A549 (cell line): ENCODE data around the gene ENO4. TPM values are rescaled to one million over a fixed set of nuclear protein-coding genes. Genes with fewer than 3 reads are reported as not detected.

Source experiments
- ATAC-seq, 2 experiments: fragments of 200-7000 bp in 1 of 2; fragments of >200 bp in 1 of 2; cut with Nextera tagmentation in 1 of 2; cut with Tn5 transposase in 1 of 2; 3 replicates each; pipeline versions ENCODE4 v1.8.0 to v1.9.1; 2018 to 2020; ENCODE audit warnings: mild to moderate bottlenecking in 1 of 2, moderate library complexity in 1 of 2
- CTCF ChIA-PET: fragments of 300-600 bp; sonication (Branson Sonifier 250); formaldehyde crosslinking; extraction: SDS; loops from one replicate; lab custom pipeline; 2021; ENCODE audit warnings: antibody characterized with exemption, inconsistent platforms; lab: Yijun Ruan, JAX
- POLR2A ChIA-PET: fragments of 350-600 bp; formaldehyde crosslinking; extraction: SDS; loops from one replicate; lab custom pipeline; 2021; ENCODE audit warnings: antibody characterized with exemption, inconsistent platforms; lab: Yijun Ruan, JAX
- DNase-seq, 2 experiments: peaks; one replicate each; pipeline versions ENCODE4 v3.0.0 to v3.0.0-alpha.2; 2011 to 2016; ENCODE audit warnings: low read depth in 1 of 2, low spot score in 1 of 2
- FAIRE-seq: peaks from 2 replicates; lab custom pipeline; 2011; peaks lifted over from hg19 to GRCh38; lab: Jason Lieb, UNC
- H3K27ac ChIP-seq, 2 experiments: fragments of >200 bp; sonication (Bioruptor Twin); formaldehyde crosslinking; 3 replicates each; pipeline ENCODE4 v1.5.1; 2016 to 2017
- H3K4me1 ChIP-seq: fragments of >200 bp; sonication (Bioruptor Twin); formaldehyde crosslinking; 3 replicates; pipeline ENCODE4 v1.6.1; 2016
- H3K4me2 ChIP-seq: fragments of >200 bp; sonication (Bioruptor Twin); formaldehyde crosslinking; 3 replicates; pipeline ENCODE4 v1.6.1; 2016
- H3K4me3 ChIP-seq: fragments of >200 bp; sonication (Bioruptor Twin); formaldehyde crosslinking; 3 replicates; pipeline ENCODE4 v1.5.1; 2016
- H3K9me3 ChIP-seq: fragments of >200 bp; sonication (Bioruptor Twin); formaldehyde crosslinking; 3 replicates; pipeline ENCODE4 v1.6.1; 2016
- ATOH8 ChIP-seq: fragments of 250-450 bp; sonication (Bioruptor Pico); IDR thresholded peaks from 2 replicates; pipeline ENCODE4 v1.5.0; 2020; ENCODE audit warnings: low read depth, mild to moderate bottlenecking, moderate library complexity
- BHLHE40 ChIP-seq: IDR thresholded peaks from 2 replicates; pipeline ENCODE4 v1.6.1; 2012; ENCODE audit warnings: low read depth, low read length, inconsistent platforms
- CBX2 ChIP-seq: fragments of 200-600 bp; sonication (generic); IDR thresholded peaks from 2 replicates; pipeline ENCODE4 v1.6.1; 2016; ENCODE audit warnings: low read depth, mild to moderate bottlenecking, borderline replicate concordance
- CEBPB ChIP-seq, 2 experiments: fragments of >200 bp in 1 of 2; sonication (Bioruptor Twin) in 1 of 2; formaldehyde crosslinking in 1 of 2; IDR thresholded peaks; 2 replicates each; pipeline ENCODE4 v1.6.1; 2012 to 2016
- EHMT2 ChIP-seq: fragments of 200-600 bp; sonication (generic); IDR thresholded peaks from 2 replicates; pipeline ENCODE4 v1.6.1; 2016; ENCODE audit warnings: antibody characterized with exemption, low read depth, mild to moderate bottlenecking, moderate library complexity
- ESRRA ChIP-seq: fragments of 150-350 bp; IDR thresholded peaks from 2 replicates; pipeline ENCODE4 v1.6.1; 2014; ENCODE audit warnings: mild to moderate bottlenecking, low read length, borderline replicate concordance
- HOXB5 ChIP-seq: fragments of 250-450 bp; sonication (Bioruptor Pico); IDR thresholded peaks from 2 replicates; pipeline ENCODE4 v1.5.0; 2020; ENCODE audit warnings: mild to moderate bottlenecking, moderate library complexity
- MAFK ChIP-seq: fragments of 450-650 bp; IDR thresholded peaks from 2 replicates; pipeline ENCODE4 v1.6.1; 2014; ENCODE audit not compliant: partially characterized antibody
- MYC ChIP-seq: IDR thresholded peaks from 2 replicates; pipeline ENCODE4 v1.6.1; 2012; ENCODE audit warnings: mild to moderate bottlenecking, inconsistent platforms, low read length, improper control_type of control experiment, borderline replicate concordance
- RARB ChIP-seq: fragments of 250-450 bp; sonication (Bioruptor Pico); IDR thresholded peaks from 2 replicates; pipeline ENCODE4 v1.8.0; 2021; ENCODE audit warnings: mild to moderate bottlenecking, moderate library complexity
- REST ChIP-seq: fragments of 200-600 bp; sonication (generic); IDR thresholded peaks from 2 replicates; pipeline ENCODE4 v1.6.1; 2016; ENCODE audit warnings: antibody characterized with exemption, mild to moderate bottlenecking, moderate library complexity
- SMC3 ChIP-seq: fragments of >200 bp; sonication (Bioruptor Twin); formaldehyde crosslinking; IDR thresholded peaks from 3 replicates; pipeline ENCODE4 v1.6.1; 2018; ENCODE audit warnings: inconsistent platforms
- TP53 ChIP-seq: fragments of 250-450 bp; sonication (Bioruptor Pico); IDR thresholded peaks from 2 replicates; pipeline ENCODE4 v1.5.0; 2021; ENCODE audit warnings: mild to moderate bottlenecking, moderate library complexity
- ZFP36 ChIP-seq: fragments of 450-650 bp; IDR thresholded peaks from 2 replicates; pipeline ENCODE4 v1.6.1; 2014; ENCODE audit warnings: borderline replicate concordance; ENCODE audit not compliant: partially characterized antibody
- WGBS: methylation state at CpG from one replicate; pipeline ENCODE4 v1.1.6; 2017; ENCODE audit errors: missing lambda C conversion rate; 5-methylcytosine and 5-hydroxymethylcytosine counted together
- polyA plus RNA-seq, 4 experiments: library from polyadenylated mRNA; depleted of rRNA in 3 of 4; stranded (reverse); fragments of >200 nt; fragmentation: RNase III in 1 of 4; extraction: RNeasy Plus Mini Kit Qiagen cat#74134 plus additional on column Dnase treatment in 1 of 4; gene quantifications; 2 replicates in 3 of 4; 3 replicates in 1 of 4; pipeline ENCODE4 v1.2.3, GENCODE V29; 2011 to 2017
- TF ChIP-seq, protein P1 (sequence below): fragments of >200 bp; sonication (Bioruptor Twin); formaldehyde crosslinking; IDR thresholded peaks from 3 replicates; pipeline ENCODE4 v1.5.1; 2016
- TF ChIP-seq, protein P2 (sequence below): fragments of >200 bp; sonication (Bioruptor Twin); formaldehyde crosslinking; IDR thresholded peaks from 3 replicates; pipeline ENCODE4 v1.6.1; 2016
- TF ChIP-seq, protein P3 (sequence below): fragments of 250-450 bp; sonication (Bioruptor Pico); IDR thresholded peaks from 2 replicates; pipeline ENCODE4 v1.5.0; 2021; ENCODE audit warnings: mild to moderate bottlenecking, moderate library complexity, borderline replicate concordance
- TF ChIP-seq, protein P4 (sequence below): fragments of >200 bp; sonication (Bioruptor Twin); formaldehyde crosslinking; IDR thresholded peaks from 2 replicates; pipeline ENCODE4 v1.6.1; 2016

The ENO4 gene
- polyA plus RNA-seq, 2 of the 4 experiments (the other 2 are of a cell fraction): 0.39 to 0.47 TPM

- no peak for DNase-seq
- H3K27ac ChIP-seq: no peak overlapping the region
- ChIA-PET POLR2A (no interaction called here), CTCF (interaction anchor here (12.4 to 38.0 kb wide), 2 partner anchors 15 to 360 kb away, joined by 84 to 1061 read pairs; no protein-coding TSS in a partner anchor)
- TF ChIP-seq HOXB5 (CRISPR knock-in tag): no peak
- no peak for TF ChIP-seq CBX2
- no peak for TF ChIP-seq MYC
- TF ChIP-seq, protein P1, sequence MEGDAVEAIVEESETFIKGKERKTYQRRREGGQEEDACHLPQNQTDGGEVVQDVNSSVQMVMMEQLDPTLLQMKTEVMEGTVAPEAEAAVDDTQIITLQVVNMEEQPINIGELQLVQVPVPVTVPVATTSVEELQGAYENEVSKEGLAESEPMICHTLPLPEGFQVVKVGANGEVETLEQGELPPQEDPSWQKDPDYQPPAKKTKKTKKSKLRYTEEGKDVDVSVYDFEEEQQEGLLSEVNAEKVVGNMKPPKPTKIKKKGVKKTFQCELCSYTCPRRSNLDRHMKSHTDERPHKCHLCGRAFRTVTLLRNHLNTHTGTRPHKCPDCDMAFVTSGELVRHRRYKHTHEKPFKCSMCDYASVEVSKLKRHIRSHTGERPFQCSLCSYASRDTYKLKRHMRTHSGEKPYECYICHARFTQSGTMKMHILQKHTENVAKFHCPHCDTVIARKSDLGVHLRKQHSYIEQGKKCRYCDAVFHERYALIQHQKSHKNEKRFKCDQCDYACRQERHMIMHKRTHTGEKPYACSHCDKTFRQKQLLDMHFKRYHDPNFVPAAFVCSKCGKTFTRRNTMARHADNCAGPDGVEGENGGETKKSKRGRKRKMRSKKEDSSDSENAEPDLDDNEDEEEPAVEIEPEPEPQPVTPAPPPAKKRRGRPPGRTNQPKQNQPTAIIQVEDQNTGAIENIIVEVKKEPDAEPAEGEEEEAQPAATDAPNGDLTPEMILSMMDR: no peak
- TF ChIP-seq REST: no peak
- no peak for TF ChIP-seq MAFK
- TF ChIP-seq, protein P2, sequence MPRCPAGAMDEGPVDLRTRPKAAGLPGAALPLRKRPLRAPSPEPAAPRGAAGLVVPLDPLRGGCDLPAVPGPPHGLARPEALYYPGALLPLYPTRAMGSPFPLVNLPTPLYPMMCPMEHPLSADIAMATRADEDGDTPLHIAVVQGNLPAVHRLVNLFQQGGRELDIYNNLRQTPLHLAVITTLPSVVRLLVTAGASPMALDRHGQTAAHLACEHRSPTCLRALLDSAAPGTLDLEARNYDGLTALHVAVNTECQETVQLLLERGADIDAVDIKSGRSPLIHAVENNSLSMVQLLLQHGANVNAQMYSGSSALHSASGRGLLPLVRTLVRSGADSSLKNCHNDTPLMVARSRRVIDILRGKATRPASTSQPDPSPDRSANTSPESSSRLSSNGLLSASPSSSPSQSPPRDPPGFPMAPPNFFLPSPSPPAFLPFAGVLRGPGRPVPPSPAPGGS: no peak
- no peak for TF ChIP-seq ZFP36
- TF ChIP-seq EHMT2: no peak
- TF ChIP-seq, protein P3, sequence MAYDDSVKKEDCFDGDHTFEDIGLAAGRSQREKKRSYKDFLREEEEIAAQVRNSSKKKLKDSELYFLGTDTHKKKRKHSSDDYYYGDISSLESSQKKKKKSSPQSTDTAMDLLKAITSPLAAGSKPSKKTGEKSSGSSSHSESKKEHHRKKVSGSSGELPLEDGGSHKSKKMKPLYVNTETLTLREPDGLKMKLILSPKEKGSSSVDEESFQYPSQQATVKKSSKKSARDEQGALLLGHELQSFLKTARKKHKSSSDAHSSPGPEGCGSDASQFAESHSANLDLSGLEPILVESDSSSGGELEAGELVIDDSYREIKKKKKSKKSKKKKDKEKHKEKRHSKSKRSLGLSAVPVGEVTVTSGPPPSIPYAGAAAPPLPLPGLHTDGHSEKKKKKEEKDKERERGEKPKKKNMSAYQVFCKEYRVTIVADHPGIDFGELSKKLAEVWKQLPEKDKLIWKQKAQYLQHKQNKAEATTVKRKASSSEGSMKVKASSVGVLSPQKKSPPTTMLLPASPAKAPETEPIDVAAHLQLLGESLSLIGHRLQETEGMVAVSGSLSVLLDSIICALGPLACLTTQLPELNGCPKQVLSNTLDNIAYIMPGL (CRISPR knock-in tag): no peak
- TF ChIP-seq RARB: no peak
- TF ChIP-seq TP53 (CRISPR knock-in tag): no peak
- TF ChIP-seq, protein P4, sequence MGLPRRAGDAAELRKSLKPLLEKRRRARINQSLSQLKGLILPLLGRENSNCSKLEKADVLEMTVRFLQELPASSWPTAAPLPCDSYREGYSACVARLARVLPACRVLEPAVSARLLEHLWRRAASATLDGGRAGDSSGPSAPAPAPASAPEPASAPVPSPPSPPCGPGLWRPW: no peak
- no peak for TF ChIP-seq CEBPB (IDR thresholded peaks at IDR 0.05)
- no peak for TF ChIP-seq SMC3
- TF ChIP-seq BHLHE40: no peak
- no peak for TF ChIP-seq ESRRA
- TF ChIP-seq ATOH8: no peak
- no peak overlapping the region for H3K4me3 ChIP-seq
- WGBS: 75% methylated on average over 11 of the region's 11 CpGs
- H3K4me2 ChIP-seq: no peak overlapping the region
- no peaks in the 10 kb centered on the region for H3K9me3 ChIP-seq
- no peaks in the 10 kb centered on the region for H3K4me1 ChIP-seq
- ATAC-seq: no peak
- no peak for FAIRE-seq
Observed at GRCh38 chr10:116811691-116812090, 37.6 kb upstream of the ENO4 start.
